Peyer's patch (tissue), 4 donors: Measurements from ENCODE around the gene KLK3.

Experiments
- POLR2A ChIP-seq, 2 donors: fragments of 450-650 bp; IDR thresholded peaks; one replicate each; pipeline ENCODE4 v1.5.1; 2017; ENCODE audit warnings: antibody characterized with exemption in 2 of 2, mild to moderate bottlenecking in 2 of 2, moderate library complexity in 2 of 2
- TF ChIP-seq, protein P1 (sequence below), 6 experiments: fragments of 450-650 bp in 4 of 6; fragments of 200-600 bp in 2 of 6; sonication (generic) in 1 of 6; IDR thresholded peaks; one replicate each; pipeline ENCODE4 v1.5.1; 2017 to 2019; ENCODE audit warnings: antibody characterized with exemption in 6 of 6, mild to moderate bottlenecking in 3 of 6, moderate library complexity in 1 of 6

DNA sequence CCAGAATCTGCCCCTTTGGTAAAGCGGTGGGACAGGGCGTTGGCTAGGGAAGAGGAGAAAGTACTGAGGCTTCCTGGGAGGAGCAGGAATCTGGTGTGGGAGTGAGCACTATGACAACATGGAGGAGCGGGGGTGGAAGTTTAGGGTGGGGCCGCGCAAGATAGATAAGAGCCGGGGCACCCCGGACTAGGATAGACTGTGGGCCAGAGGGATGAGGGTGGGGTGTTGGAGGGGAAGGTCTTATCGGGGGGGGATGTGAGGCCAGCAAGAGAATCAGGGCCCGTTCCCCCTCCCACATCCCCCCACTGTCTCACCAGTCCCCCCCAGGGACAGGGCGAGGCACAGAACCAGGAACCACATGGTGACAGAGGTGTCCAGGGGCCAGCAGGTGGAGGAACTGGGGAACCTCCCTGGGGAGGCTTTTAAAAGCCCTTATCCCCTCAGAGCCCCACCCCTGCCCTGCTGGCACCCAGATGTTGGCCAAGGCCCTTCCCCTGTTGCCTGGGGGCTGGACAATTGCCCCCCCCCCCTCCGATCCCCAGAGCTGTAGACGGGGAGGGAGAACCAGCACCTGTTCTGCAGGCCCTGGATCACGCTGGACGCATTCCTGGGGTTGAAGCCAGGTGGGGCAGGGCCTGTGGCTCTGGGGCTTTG is 31.2 kb upstream of the KLK3 start, which contains the start of gene KLK1:
- TF ChIP-seq, protein P1, sequence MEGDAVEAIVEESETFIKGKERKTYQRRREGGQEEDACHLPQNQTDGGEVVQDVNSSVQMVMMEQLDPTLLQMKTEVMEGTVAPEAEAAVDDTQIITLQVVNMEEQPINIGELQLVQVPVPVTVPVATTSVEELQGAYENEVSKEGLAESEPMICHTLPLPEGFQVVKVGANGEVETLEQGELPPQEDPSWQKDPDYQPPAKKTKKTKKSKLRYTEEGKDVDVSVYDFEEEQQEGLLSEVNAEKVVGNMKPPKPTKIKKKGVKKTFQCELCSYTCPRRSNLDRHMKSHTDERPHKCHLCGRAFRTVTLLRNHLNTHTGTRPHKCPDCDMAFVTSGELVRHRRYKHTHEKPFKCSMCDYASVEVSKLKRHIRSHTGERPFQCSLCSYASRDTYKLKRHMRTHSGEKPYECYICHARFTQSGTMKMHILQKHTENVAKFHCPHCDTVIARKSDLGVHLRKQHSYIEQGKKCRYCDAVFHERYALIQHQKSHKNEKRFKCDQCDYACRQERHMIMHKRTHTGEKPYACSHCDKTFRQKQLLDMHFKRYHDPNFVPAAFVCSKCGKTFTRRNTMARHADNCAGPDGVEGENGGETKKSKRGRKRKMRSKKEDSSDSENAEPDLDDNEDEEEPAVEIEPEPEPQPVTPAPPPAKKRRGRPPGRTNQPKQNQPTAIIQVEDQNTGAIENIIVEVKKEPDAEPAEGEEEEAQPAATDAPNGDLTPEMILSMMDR (IDR thresholded peaks at IDR 0.05): no peak
- no peak for TF ChIP-seq POLR2A (IDR thresholded peaks at IDR 0.05)
